ENCODE measurements around the gene AANAT. TPM values are rescaled to one million over a fixed set of nuclear protein-coding genes. Genes with fewer than 3 reads are reported as not detected.

AANAT gene
- total and polyA plus RNA-seq, 2 donors (not counting 3 experiments of a cell fraction or from before 2014, with no cell fraction given) = not detected

- ChIA-PET CTCF (interaction anchor here (0.8 to 3.0 kb wide), 6 partner anchors 9 to 70 kb away, joined by 3 to 20 read pairs (median 4); partner anchors contain the start of gene AANAT), POLR2A (no interaction called here)
- Histone ChIP-seq H3K9me1 (replicated peaks; ENCODE audit: control insufficient read depth, extremely low read depth, insufficient read depth, low read length) (no peaks in the 10 kb centered on the region), H4K20me1 (replicated peaks; ENCODE audit: control insufficient read depth, extremely low read depth, insufficient read depth, low read length) (no peaks in the 10 kb centered on the region), H3K79me2 (ENCODE audit: control insufficient read depth, insufficient read depth, low read length) (peaks cover 19% of the 10 kb centered on the region), H3K36me3 (ENCODE audit: control insufficient read depth in 2 of 2, extremely low read depth in 1 of 2, insufficient read depth in 2 of 2, low read length in 2 of 2) (no peaks in the 10 kb centered on the region), H3K4me1 (ENCODE audit: control insufficient read depth, extremely low read depth, insufficient read depth, low read length) (peaks cover 48% of the 10 kb centered on the region), H2AFZ (ENCODE audit: low read depth, low read length) (no peak overlapping the region), H3K4me2 (ENCODE audit: insufficient read depth, low read length) (peak overlapping the region; percentile 49), H3K9me3 (replicated peaks; ENCODE audit: control insufficient read depth, insufficient read depth, low read length) (no peaks in the 10 kb centered on the region), H3K9ac (replicated peaks; ENCODE audit: extremely low read depth, insufficient read depth, low read length) (peak overlapping the region; percentile 27), H3K27me3 (ENCODE audit: control insufficient read depth in 2 of 2, insufficient read depth in 2 of 2, low read length in 2 of 2) (no peaks in the 10 kb centered on the region), H3K27ac (ENCODE audit: insufficient read depth, low read depth, low read length) (peak overlapping the region; percentile 93), H3K4me3 (replicated peaks in 1 of 3; ENCODE audit: insufficient read depth in 1 of 3, low read depth in 1 of 3, low read length in 3 of 3) (no peak overlapping the region)
- FAIRE-seq = no peak
- dilution Hi-C loops (cut with MboI; ENCODE audit: extremely low pct_ligation_motif_present, low sequenced_read_pairs) (no loop called here), intact Hi-C loops (cut with micrococcal nuclease) (no loop called here)
- DNase-seq (ENCODE audit: low read depth, low spot score) = no peak
- BruUV-seq (replicated peaks) = no TSS peak
- TF ChIP-seq MAX (IDR thresholded peaks at IDR 0.05; ENCODE audit: insufficient read depth, insufficient read length) (no peak), MYC (IDR thresholded peaks at IDR 0.05; ENCODE audit: low read depth, low read length) (no peak), GATA2 (IDR thresholded peaks at IDR 0.05; ENCODE audit: insufficient read depth, insufficient read length, low read depth, low read length) (no peak), POLR2A (IDR thresholded peaks at IDR 0.05; ENCODE audit: low read depth, low read length) (no peak), JUN (IDR thresholded peaks at IDR 0.05; ENCODE audit: borderline replicate concordance, insufficient read depth, insufficient read length, low read depth) (no peak), POLR2AphosphoS5 (IDR thresholded peaks at IDR 0.05; ENCODE audit: insufficient read depth, low read depth, low read length) (no peak), FOS (IDR thresholded peaks at IDR 0.05; ENCODE audit: borderline replicate concordance, insufficient read depth, low read length) (no peak), CTCF (IDR thresholded peaks at IDR 0.05; ENCODE audit: extremely low read depth in 1 of 2, insufficient read depth in 1 of 2, low read depth in 1 of 2, low read length in 2 of 2) (no peak), EZH2 (IDR thresholded peaks at IDR 0.05; ENCODE audit: borderline replicate concordance, low read depth, low read length, severe bottlenecking) (no peak)
Observed at GRCh38 chr17:76497699-76497978, 30.2 kb downstream of the AANAT start.

Measured in endothelial cell of umbilical vein (primary cell).